GM19238 (cell line): ENCODE results near the gene TSPEAR.

ENCODE experiments used
- DNase-seq: peaks from one replicate; pipeline ENCODE4 v3.0.0; 2011; ENCODE audit warnings: low spot score; ENCODE audit not compliant: insufficient read length

Gene TSPEAR

DNA sequence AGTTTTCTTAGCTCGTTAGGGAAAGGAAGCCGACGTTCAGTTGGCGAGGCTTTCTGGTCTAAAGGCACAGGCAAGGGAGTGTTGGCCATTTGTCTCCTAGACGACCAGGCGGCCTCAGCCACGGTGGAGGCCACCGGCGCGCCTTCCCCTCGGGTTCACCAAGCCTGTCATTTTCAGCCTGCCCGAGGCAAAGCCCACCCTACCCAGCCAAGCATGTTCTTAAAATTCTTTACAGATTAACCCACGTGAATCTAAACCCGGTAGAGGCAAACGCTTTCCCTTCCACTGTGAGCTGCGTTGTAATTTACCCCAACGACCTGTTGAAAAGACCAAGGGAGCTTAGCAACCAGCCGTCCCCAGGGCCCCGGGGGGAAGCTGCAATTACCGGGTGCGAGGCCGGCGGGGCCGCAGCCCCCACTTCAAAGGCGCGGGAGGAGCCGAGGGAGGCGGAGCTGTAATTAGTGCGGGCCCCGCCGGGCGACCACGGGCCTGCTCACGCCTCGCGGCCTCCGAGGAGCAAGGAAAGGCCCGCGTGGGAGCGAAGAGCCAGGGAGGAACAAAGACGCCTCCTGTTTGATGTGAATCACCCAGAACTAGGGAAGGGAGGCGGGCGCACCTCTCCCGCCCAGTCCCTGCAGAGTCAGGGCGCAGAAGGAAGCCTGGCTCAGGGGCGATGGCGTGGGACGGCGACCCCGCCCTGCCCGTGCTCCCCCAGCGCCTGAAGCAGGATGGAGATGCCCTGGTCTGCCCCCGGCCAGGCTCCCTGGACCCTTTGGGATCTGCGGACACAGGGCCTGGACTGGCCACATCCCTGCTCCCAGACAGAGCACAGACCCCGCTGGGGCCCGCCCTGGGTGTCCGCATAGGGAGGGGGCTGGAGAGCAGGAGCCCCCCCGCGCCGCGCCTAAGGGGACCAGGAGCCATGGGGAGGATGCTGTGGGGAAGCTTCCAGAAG, 12.1 kb upstream of the TSPEAR start:
- DNase-seq = no peak

- no peak for DNase-seq
Measured at GRCh38 chr21:44722731-44723130, 11.4 kb upstream of the TSPEAR start.

GRCh38 chr21:44720170-44720569, 8.8 kb upstream of the TSPEAR start:
- no peak for DNase-seq

- no peak for DNase-seq
Measured at GRCh38 chr21:44718571-44718970, 7.2 kb upstream of the TSPEAR start.

GRCh38 chr21:44718093-44718492, 6.7 kb upstream of the TSPEAR start:
- no peak for DNase-seq

DNA sequence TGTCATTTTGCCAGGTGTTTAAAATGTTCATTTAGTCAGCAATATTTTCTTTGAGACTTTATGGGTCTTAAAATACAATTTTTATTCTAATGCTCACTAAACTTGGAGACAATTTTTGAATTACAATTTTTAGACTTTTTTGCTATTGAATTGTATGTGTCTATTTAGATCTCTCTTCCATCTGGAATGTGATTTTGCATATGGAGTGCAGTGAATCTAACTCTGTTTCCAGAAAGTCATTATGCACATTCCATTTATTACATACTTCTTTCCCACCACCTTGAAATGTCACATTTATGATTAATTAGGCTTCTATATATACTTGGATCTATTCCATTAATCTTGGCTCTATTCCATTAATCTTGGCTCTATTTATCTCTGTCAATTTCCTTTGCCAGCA, 5.6 kb upstream of the TSPEAR start:
- no peak for DNase-seq

DNA sequence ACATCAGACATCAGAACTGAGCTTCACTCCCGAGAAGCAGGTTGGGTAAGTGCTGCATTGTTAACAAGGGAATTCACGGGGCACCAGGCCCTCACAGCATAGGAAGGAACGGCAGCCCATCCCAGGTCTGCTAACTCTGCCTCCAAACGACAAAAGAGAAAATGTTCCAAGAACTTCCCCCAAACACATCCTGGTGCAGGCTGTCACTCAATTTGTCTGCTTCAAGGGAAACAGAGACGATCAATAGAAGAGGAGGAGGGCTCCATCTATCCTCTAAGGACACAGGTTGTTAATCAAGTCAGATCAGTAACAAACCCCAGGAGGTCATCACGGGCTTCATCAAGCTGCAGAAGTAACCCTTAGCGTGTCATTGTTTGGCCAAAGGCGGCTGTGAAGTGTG, 3.5 kb upstream of the TSPEAR start:
- no peak for DNase-seq

DNA sequence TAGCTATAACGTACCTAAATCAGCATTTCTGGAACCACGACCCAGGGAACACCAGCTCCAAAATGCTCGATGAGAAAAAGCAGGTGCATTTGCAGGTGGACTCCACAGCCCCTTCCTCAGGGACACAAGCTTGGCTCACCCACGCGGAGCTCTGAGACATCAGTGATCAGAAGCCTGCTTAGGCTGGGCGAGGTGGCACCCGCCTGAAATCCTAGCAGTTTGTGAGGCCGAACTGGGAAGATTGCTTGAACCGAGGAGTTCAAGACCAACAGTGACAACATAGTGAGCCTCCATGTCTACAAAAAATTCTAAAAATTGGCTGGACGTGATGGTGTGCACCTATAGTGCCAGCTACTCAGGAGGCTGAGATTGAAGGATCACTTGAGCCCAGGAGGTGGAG, 2.5 kb upstream of the TSPEAR start:
- no peak for DNase-seq

GRCh38 chr21:44713130-44713529, 1.8 kb upstream of the TSPEAR start:
- no peak for DNase-seq

DNA sequence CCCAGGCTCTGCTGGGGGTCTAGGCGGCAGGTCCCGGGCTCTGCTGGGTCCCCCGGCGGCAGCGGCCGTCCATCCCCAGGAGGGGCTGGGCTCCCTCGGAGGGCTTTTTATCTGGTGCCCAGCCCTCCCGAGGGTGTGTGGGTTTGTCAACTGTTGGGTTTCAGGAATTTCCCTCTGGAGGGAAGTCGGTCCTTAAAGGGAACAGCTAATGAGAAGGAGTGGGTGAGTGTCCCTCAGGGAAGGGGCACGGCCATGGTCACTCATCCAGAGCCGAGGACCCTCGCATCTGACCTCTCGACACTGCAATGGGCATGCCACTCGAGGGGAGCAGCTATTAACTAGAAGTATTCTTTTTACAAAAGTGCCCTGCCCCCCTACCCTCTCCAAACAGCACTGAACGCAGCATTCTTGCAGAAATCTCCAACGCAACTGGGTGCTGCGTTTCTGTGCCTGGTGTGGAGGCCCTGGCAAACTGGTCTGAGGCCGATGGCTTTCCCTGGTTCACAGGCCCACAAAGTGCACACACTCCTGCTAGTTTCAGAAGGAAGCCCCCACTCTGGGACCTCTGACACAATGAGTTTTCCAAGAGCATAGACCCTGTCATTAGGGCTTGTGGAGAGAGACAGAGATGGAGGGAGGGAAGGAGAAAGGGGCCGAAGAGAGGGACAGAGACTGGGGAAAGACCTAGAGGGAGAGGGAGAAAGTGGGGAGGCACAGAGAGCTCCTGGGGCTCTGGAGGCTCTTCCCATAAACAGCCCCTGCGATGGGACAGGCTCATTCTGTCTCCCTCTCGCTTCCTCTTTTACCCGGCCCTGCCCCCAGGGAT, 1.0 kb upstream of the TSPEAR start:
- no peak for DNase-seq

GRCh38 chr21:44710756-44711326, 531 bp downstream of the TSPEAR start:
- DNase-seq = no peak

DNA sequence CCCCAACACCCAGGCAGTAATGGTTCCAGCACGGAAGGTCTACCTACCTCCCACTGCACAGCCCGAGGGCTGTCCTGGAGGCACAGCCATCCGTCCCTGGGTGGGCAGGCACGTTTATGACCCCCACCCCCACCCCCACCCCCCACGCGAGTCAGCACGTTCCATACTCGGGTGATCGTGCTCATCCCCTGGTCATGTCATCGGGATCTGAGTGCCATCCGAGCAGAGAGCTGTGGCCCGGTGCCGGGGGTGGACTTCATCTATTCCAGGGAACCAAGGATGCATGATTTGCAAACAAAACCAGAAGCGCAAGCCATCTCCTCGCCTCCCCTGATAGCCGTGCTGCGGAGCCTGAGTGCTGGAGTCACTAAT, 1.1 kb downstream of the TSPEAR start:
- DNase-seq = no peak

DNA sequence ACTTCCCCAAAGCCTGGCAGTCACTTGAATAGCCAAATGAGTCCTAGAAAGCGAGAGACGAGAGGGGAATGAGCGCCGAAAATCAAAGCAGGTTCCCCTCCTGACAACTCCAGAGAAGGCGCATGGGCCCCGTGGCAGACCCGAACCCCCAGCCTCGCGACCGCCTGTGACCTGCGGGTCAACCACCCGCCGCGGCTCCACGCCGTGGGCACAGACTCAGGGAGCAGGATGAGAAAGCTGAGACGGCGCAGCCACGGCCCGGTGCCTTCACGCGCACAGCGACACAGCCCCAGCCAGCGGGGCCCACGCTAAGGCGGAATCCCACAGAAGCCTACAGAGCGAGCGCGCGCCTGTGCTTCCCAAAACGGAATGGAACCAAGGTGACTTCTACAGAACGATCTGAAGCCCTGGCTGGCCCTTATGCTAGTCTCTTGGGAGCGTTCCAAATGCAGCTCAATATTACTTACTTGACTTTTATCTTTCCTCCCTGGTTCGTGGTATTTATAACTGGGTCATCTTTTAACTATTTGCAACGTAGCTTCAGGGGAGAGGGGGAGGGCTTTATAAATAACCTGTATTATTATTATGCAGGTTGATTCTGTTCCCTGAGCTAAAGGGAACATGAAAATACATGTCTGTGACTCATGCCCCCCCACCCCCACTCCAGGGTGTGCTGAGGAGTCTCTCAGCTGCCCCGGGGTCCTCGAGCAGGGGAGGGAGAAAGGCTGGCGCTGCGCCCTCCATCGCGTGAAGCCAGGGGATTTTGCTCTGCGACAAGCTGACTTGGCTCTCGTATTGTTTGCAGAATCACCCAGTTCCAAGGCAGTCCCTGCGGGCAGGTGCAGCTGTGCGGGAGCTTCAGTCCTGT, 1.7 kb downstream of the TSPEAR start:
- no peak for DNase-seq

DNA sequence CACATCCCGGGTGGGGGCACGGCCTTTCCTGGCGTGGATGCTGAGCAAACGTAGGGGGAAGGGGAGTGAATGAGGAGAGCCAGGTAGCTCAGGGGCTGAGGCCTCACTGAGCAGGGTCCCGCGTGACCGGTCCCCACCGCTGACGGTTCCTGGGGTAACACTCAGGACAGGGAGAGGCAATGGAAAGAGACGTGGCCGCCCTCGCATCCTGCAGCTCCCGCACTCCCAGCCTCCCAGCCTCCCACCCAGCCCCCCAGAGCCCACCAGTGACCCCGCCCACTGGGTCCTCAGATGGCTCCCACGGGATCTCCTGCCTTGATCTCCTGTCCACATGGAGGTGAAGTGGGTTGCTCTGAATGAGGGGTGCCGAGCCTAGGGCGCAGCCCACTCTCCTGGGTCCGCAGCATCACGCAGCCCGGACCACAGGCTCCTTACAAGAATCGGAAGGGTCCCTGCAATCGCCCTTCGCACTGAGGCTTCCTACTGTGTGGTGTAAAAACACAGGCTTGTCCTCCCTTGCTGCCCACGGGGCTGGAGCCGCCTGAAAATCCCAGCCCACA, 2.4 kb downstream of the TSPEAR start:
- DNase-seq = no peak

DNA sequence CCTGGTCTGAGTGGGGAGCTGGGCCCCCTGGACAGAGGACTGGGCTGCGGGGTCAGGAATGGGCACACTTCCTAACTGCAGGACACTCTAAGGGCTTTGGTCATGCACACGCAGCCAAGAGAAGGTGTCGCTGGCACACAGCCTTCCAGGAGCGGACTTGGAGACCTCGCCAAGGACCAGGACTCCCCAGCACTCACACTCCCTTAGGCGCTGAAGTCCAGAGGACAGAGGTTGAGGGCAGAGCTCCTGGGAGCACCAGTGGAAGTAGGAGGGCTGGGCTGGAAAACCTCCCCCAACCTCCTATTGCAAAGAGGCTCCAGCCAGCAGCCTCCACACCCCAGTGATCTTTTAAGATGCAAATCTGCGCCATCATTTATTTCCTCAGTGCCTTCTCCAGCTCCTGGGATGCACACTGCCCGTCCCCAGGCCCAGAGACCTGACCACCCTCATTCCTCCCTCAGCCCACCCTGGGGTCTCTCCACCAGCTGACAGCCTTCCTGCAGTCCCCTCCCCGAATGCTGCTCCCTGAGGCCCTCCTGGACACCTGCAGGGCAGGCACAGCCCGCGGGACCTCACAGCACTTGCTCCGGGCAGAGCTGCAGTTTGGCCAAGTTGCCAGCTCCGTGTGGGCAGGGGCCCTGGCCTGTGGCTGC, 3.0 kb downstream of the TSPEAR start:
- DNase-seq = no peak

GRCh38 chr21:44706706-44707581, 4.4 kb downstream of the TSPEAR start:
- no peak for DNase-seq

DNA sequence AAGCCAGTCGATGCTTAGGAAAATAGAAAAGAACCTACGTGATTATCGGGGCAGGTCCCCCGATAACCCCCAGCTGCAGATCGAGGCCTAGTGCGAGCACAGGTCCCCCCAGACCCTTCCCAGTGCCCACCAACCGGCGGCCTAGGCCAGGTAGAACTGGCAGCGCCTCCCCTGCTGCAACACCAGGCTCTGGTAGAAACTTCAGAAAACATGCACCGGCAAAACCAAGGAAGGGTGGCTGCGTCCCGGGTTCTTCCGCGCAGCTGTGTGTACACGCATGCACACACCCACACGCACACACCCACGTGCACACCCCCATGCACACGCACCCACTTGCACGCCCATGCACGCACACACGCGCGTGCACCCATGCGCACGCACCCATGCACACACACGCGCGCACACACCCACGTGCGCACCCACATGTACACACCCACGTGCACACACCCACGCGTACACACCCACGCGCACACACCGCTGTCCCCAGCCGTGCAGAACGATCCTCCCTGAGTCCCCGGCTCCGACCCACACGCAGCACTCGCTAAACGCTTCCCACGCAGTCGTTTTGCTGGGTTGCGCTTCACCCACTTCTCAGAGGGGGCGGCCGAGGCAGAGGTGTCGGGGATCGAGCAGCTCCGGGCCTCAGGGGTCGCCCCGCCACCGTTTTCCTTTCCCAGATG, 5.2 kb downstream of the TSPEAR start:
- no peak for DNase-seq

DNA sequence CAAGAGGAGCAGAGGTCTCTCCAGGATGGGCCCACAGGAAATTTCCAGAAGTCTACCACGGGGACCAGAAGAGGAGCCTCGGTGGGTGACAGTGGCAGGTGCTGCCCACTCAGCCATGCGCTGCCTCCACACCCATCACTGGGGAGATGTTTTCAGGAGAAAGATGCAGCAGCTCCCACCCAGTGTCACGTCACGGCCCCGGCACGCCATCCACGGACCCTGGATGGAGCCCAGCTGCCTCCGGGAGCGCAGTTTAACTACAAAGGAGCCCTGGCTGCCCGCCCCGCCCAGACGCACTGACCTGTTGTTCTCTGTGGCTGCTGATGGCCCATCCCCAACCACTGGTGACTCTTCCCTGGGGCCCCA, 6.8 kb downstream of the TSPEAR start:
- no peak for DNase-seq
